Osteocyte (in vitro differentiated cells): ENCODE results near the gene IFNLR1. TPM values are rescaled to one million over a fixed set of nuclear protein-coding genes. Genes with fewer than 3 reads are reported as not detected.

ENCODE experiments used
- DNase-seq: peaks from one replicate; pipeline ENCODE4 v3.0.0; 2021; ENCODE audit warnings: mixed read lengths; ENCODE audit not compliant: unreplicated experiment; ENCODE audit errors: extremely low spot score
- H3K27ac Mint-ChIP-seq: one replicate; pipeline ENCODE4 v1.8.0; 2021; ENCODE audit warnings: mild to moderate bottlenecking, mixed read lengths; ENCODE audit not compliant: unreplicated experiment
- H3K27me3 Mint-ChIP-seq: one replicate; pipeline ENCODE4 v1.8.0; 2021; ENCODE audit warnings: mixed read lengths; ENCODE audit not compliant: unreplicated experiment
- H3K36me3 Mint-ChIP-seq: one replicate; pipeline ENCODE4 v1.8.0; 2021; ENCODE audit warnings: mixed read lengths; ENCODE audit not compliant: unreplicated experiment
- H3K4me1 Mint-ChIP-seq: one replicate; pipeline ENCODE4 v1.8.0; 2021; ENCODE audit warnings: mixed read lengths; ENCODE audit not compliant: unreplicated experiment
- H3K4me3 Mint-ChIP-seq: one replicate; pipeline ENCODE4 v1.8.0; 2021; ENCODE audit warnings: mild to moderate bottlenecking, moderate library complexity, mixed read lengths; ENCODE audit not compliant: unreplicated experiment
- H3K9me3 Mint-ChIP-seq: one replicate; pipeline ENCODE4 v1.8.0; 2021; ENCODE audit warnings: mixed read lengths; ENCODE audit not compliant: unreplicated experiment
- total RNA-seq: library from RNA; stranded (reverse); gene quantifications from 2 replicates; pipeline ENCODE4 v1.2.1, GENCODE V29; 2021
- TF ChIP-seq, protein P1 (sequence below): fragments of 200-600 bp; sonication (generic); IDR thresholded peaks from 2 replicates; pipeline ENCODE4 v1.5.0; 2021; ENCODE audit warnings: antibody characterized with exemption, mild to moderate bottlenecking, moderate library complexity

Gene IFNLR1
- total RNA-seq, 1 donor from 2014 or later = 0.16 TPM

- H3K4me3 Mint-ChIP-seq = no peak overlapping the region
- no peak for DNase-seq
- no peaks in the 10 kb centered on the region for H3K36me3 Mint-ChIP-seq
- H3K27ac Mint-ChIP-seq = no peak overlapping the region
- no peaks in the 10 kb centered on the region for H3K27me3 Mint-ChIP-seq
- no peaks in the 10 kb centered on the region for H3K9me3 Mint-ChIP-seq
- H3K4me1 Mint-ChIP-seq = peaks cover 36% of the 10 kb centered on the region
- TF ChIP-seq, protein P1, sequence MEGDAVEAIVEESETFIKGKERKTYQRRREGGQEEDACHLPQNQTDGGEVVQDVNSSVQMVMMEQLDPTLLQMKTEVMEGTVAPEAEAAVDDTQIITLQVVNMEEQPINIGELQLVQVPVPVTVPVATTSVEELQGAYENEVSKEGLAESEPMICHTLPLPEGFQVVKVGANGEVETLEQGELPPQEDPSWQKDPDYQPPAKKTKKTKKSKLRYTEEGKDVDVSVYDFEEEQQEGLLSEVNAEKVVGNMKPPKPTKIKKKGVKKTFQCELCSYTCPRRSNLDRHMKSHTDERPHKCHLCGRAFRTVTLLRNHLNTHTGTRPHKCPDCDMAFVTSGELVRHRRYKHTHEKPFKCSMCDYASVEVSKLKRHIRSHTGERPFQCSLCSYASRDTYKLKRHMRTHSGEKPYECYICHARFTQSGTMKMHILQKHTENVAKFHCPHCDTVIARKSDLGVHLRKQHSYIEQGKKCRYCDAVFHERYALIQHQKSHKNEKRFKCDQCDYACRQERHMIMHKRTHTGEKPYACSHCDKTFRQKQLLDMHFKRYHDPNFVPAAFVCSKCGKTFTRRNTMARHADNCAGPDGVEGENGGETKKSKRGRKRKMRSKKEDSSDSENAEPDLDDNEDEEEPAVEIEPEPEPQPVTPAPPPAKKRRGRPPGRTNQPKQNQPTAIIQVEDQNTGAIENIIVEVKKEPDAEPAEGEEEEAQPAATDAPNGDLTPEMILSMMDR = no peak
Observed at GRCh38 chr1:24108334-24109165, 78.5 kb downstream of the IFNLR1 start.

- no peak for DNase-seq
- Mint-ChIP-seq H3K27me3 (no peaks in the 10 kb centered on the region), H3K4me3 (no peak overlapping the region), H3K9me3 (no peaks in the 10 kb centered on the region), H3K4me1 (peaks cover 36% of the 10 kb centered on the region), H3K27ac (peak overlapping the region; percentile 39), H3K36me3 (no peaks in the 10 kb centered on the region)
- TF ChIP-seq, protein P1 = no peak
Observed at GRCh38 chr1:24107462-24108138, 79.5 kb downstream of the IFNLR1 start.

- no peaks in the 10 kb centered on the region for H3K36me3 Mint-ChIP-seq
- no peak overlapping the region for H3K27ac Mint-ChIP-seq
Observed at GRCh38 chr1:24105368-24106160, 81.5 kb downstream of the IFNLR1 start.

DNA sequence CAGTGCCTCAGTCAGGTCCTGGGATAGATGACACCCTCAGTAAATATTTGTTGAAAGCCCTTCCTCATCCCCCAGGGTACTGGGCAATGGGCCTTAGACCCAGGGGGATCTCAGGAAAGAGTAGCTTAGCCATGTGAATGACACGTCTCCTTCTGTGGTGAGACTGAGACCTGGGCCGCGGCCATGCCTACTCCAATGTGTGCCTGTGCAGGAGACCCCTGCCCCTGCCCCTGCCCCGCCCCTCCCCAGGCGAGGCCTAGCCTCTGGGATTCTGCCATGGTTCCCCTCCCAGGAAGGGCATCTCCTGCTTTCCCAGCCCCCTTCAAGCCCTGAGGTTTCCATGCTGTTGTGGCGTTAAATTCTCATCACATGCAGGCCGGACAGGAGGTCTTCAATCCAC, 82.2 kb downstream of the IFNLR1 start:
- Mint-ChIP-seq H3K4me3 (no peak overlapping the region), H3K9me3 (no peaks in the 10 kb centered on the region), H3K4me1 (peaks cover 25% of the 10 kb centered on the region), H3K36me3 (no peaks in the 10 kb centered on the region), H3K27me3 (peaks cover 2% of the 10 kb centered on the region), H3K27ac (no peak overlapping the region)
- DNase-seq = no peak
- TF ChIP-seq, protein P1 = no peak

More at GRCh38 chr1:24105368-24106160, 81.5 kb downstream of the IFNLR1 start:
- Mint-ChIP-seq H3K27me3 (peaks cover 2% of the 10 kb centered on the region), H3K9me3 (no peaks in the 10 kb centered on the region), H3K4me3 (no peak overlapping the region), H3K4me1 (peaks cover 25% of the 10 kb centered on the region)
- TF ChIP-seq, protein P1 = no peak
- DNase-seq = no peak

Other genes starting within 250 kb of the IFNLR1 start
- gene PNRC2, start 227.5 kb downstream of the IFNLR1 start, total RNA-seq = 58.9 and 63.7 TPM in 2 replicates
- 87.0 and 93.3 TPM in 2 replicates for gene SRSF10, start 207.0 kb downstream of the IFNLR1 start, total RNA-seq
- gene MYOM3, start 75.2 kb downstream of the IFNLR1 start, total RNA-seq = not detected in 2 replicates
- gene IL22RA1, start 44.1 kb downstream of the IFNLR1 start, total RNA-seq = not detected in 2 replicates
- not detected in 2 replicates for gene GRHL3, start 132.1 kb upstream of the IFNLR1 start, total RNA-seq
- 5.3 and 5.4 TPM in 2 replicates for gene STPG1, start 226.5 kb upstream of the IFNLR1 start, total RNA-seq
- 25.8 and 28.4 TPM in 2 replicates for gene NIPAL3, start 228.5 kb upstream of the IFNLR1 start, total RNA-seq